Upper lobe of left lung (tissue), 6 donors: ENCODE results near the gene ETFB. TPM values are rescaled to one million over a fixed set of nuclear protein-coding genes. Genes with fewer than 3 reads are reported as not detected.
A peak's percentile ranks its signal among the peaks of the same experiment; 100 is the strongest.

ENCODE experiments used
- ATAC-seq, 2 donors: fragments of 200-7000 bp; cut with Tn5 transposase; one replicate each; pipeline ENCODE4 v1.9.1; 2022; ENCODE audit warnings: mild to moderate bottlenecking in 2 of 2, moderate library complexity in 2 of 2; ENCODE audit not compliant: low FRiP score in 2 of 2
- DNase-seq, 2 donors: peaks; one replicate each; pipeline ENCODE4 v3.0.0-alpha.2; 2019 to 2020
- H3K27ac ChIP-seq, 4 donors: fragments of 200-600 bp; sonication (generic); one replicate each; pipeline ENCODE4 v1.5.1; 2016 to 2019
- H3K27me3 ChIP-seq, 4 donors: fragments of 200-600 bp; sonication (generic); one replicate each; pipeline ENCODE4 v1.5.1; 2017 to 2019
- H3K36me3 ChIP-seq, 4 donors: fragments of 200-600 bp; sonication (generic); one replicate each; pipeline ENCODE4 v1.5.1; 2016 to 2019
- H3K4me1 ChIP-seq, 4 donors: fragments of 200-600 bp; sonication (generic); one replicate each; pipeline ENCODE4 v1.5.1; 2018 to 2019
- H3K4me3 ChIP-seq, 4 donors: fragments of 200-600 bp; sonication (generic); one replicate each; pipeline ENCODE4 v1.5.1; 2017 to 2019; ENCODE audit warnings: mild to moderate bottlenecking in 2 of 4, moderate library complexity in 1 of 4
- H3K9me3 ChIP-seq, 4 donors: fragments of 200-600 bp; sonication (generic); one replicate each; pipeline ENCODE4 v1.5.1; 2018 to 2019
- EP300 ChIP-seq, 4 donors: sonication (generic); formaldehyde crosslinking; IDR thresholded peaks; one replicate each; pipeline ENCODE4 v1.5.1; 2017; ENCODE audit warnings: antibody characterized with exemption in 4 of 4, control low read depth in 2 of 4
- POLR2A ChIP-seq, 4 donors: fragments of 450-650 bp; IDR thresholded peaks; one replicate each; pipeline ENCODE4 v1.5.1; 2016 to 2017; ENCODE audit warnings: antibody characterized with exemption in 4 of 4, mild to moderate bottlenecking in 2 of 4
- POLR2AphosphoS5 ChIP-seq, 2 donors: sonication (generic); formaldehyde crosslinking; IDR thresholded peaks; one replicate each; pipeline ENCODE4 v1.5.1; 2017; ENCODE audit warnings: antibody characterized with exemption in 2 of 2
- WGBS, 2 donors: methylation state at CpG; one replicate each; pipeline ENCODE4 v1.1.5; 2017 to 2018; 5-methylcytosine and 5-hydroxymethylcytosine counted together
- total RNA-seq, 6 donors: library from RNA; depleted of rRNA in 4 of 6; stranded (reverse); fragments of >200 nt in 4 of 6; gene quantifications; one replicate each; pipeline versions ENCODE4 v1.1.0 to v1.2.1, GENCODE V29; 2016 to 2021
- TF ChIP-seq, protein P1 (sequence below), 6 experiments: fragments of 450-650 bp in 4 of 6; fragments of 200-600 bp in 2 of 6; sonication (generic) in 2 of 6; IDR thresholded peaks; one replicate each; pipeline ENCODE4 v1.5.1; 2016 to 2019; ENCODE audit warnings: antibody characterized with exemption in 6 of 6
- donor health status: DM: no; HTN: no; CAD: no; lungs with moderate emphysema.
- donor health status: DM: no; HTN: yes; CAD: no; lungs with severe emphysema.

Gene ETFB
- total RNA-seq, 6 donors from 2014 or later, result 59.7 to 102 (median 86.6) TPM

DNA sequence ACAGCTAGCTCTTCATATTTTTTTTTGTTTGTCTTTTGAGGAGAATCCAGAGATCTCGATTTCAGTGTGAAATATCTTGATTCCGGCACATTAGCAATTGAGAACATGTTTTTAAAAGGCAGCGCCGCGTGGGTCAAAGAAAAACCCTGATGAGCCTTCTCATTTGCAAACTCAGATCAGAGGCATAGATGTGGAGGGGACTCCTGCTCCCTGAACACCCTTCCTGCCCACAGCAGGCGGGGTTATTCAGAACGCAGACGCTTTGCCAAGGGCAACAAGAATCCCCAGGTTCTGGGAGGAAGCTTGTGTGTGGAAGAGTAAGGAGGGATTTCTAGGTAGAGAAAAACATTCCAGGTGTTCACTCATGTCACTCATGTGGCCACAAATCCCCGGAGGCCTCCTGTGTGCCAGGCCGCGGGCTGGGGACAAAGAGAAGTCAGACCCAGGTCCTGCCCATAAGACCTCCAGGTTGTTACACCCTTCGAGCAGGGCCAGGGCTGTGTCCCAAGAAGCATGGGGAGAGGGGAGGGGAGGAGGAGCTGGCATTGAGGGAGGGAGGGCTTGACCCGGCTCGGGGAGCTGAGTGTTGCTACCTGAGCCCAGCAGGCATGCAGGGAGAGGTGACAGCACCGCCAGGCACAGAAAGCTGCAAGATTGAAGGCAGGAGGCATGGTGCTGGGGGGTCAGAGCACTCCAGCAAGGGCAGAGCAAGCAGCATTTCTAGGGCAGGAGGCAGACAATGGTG, 70.6 kb downstream of the ETFB start:
- no peak overlapping the region for H3K4me3 ChIP-seq

More for the DNA sequence above, 70.6 kb downstream of the ETFB start:
- Histone ChIP-seq H3K9me3 (no peaks in the 10 kb centered on the region), H3K36me3 (no peaks in the 10 kb centered on the region), H3K27ac (no peak overlapping the region), H3K27me3 (no peaks in the 10 kb centered on the region), H3K4me1 (no peaks in the 10 kb centered on the region)
- WGBS, 2 donors, result 46 to 49% methylated on average over 14 to 15 of the region's 15 CpGs
- ATAC-seq (no peak), DNase-seq (peak in 1 of 2 donors; percentile 27)
- TF ChIP-seq POLR2AphosphoS5 (IDR thresholded peaks at IDR 0.05), result no peak
- TF ChIP-seq, protein P1, sequence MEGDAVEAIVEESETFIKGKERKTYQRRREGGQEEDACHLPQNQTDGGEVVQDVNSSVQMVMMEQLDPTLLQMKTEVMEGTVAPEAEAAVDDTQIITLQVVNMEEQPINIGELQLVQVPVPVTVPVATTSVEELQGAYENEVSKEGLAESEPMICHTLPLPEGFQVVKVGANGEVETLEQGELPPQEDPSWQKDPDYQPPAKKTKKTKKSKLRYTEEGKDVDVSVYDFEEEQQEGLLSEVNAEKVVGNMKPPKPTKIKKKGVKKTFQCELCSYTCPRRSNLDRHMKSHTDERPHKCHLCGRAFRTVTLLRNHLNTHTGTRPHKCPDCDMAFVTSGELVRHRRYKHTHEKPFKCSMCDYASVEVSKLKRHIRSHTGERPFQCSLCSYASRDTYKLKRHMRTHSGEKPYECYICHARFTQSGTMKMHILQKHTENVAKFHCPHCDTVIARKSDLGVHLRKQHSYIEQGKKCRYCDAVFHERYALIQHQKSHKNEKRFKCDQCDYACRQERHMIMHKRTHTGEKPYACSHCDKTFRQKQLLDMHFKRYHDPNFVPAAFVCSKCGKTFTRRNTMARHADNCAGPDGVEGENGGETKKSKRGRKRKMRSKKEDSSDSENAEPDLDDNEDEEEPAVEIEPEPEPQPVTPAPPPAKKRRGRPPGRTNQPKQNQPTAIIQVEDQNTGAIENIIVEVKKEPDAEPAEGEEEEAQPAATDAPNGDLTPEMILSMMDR (IDR thresholded peaks at IDR 0.05), result no peak
- no peak for TF ChIP-seq POLR2A (IDR thresholded peaks at IDR 0.05)
- TF ChIP-seq EP300 (IDR thresholded peaks at IDR 0.05), result no peak

Other genes with a start within 250 kb of the ETFB start
- gene SIGLEC9, start 241.5 kb downstream of the ETFB start, total RNA-seq, result 10 to 100 TPM in 5 of 6 donors, 1 to 10 TPM in 1; 6.8 to 47.1 (median 24.6) TPM
- 10 to 100 TPM in 1 of 6 donors, 1 to 10 TPM in 5; 3.4 to 10.9 (median 8.1) TPM for gene SIGLEC7, start 224.1 kb downstream of the ETFB start, total RNA-seq
- 10 to 100 TPM in 5 of 6 donors, 1 to 10 TPM in 1; 8.4 to 32.2 (median 21.6) TPM for gene CD33, start 141.3 kb downstream of the ETFB start, total RNA-seq
- gene SIGLECL1, start 115.3 kb downstream of the ETFB start, total RNA-seq, result not detected
- gene IGLON5, start 54.7 kb downstream of the ETFB start, total RNA-seq, result under 1 TPM in 2 of 6 donors, not detected in 4; 0.09 to 0.10 TPM
- gene VSIG10L, start 24.2 kb downstream of the ETFB start, total RNA-seq, result 10 to 100 TPM in 1 of 6 donors, 1 to 10 TPM in 4, under 1 TPM in 1; 0.76 to 13.6 (median 2.8) TPM
- 1 to 10 TPM in 2 of 6 donors, under 1 TPM in 1, not detected in 3; 0.89 to 3.0 (median 1.7) TPM for gene CLDND2, start 2.6 kb upstream of the ETFB start, total RNA-seq
- 10 to 100 TPM in 2 of 6 donors, 1 to 10 TPM in 4; 3.4 to 25.8 (median 9.7) TPM for gene NKG7, start 6.3 kb upstream of the ETFB start, total RNA-seq
- gene LIM2, start 21.6 kb upstream of the ETFB start, total RNA-seq, result under 1 TPM in 1 of 6 donors, not detected in 5; 0.29 TPM
- gene C19orf84, start 24.2 kb upstream of the ETFB start, total RNA-seq, result 1 to 10 TPM in 1 of 6 donors, under 1 TPM in 2, not detected in 3; 0.34 to 2.0 (median 0.40) TPM
- 10 to 100 TPM; 13.2 to 76.5 (median 16.9) TPM for gene SIGLEC10, start 51.3 kb upstream of the ETFB start, total RNA-seq
- 1 to 10 TPM in 3 of 6 donors, under 1 TPM in 3; 0.78 to 4.2 (median 1.8) TPM for gene SIGLEC8, start 92.1 kb upstream of the ETFB start, total RNA-seq
- gene CEACAM18, start 112.2 kb upstream of the ETFB start, total RNA-seq, result not detected
- 1 to 10 TPM in 4 of 6 donors, under 1 TPM in 1, not detected in 1; 0.30 to 4.5 (median 3.3) TPM for gene SIGLEC12, start 135.4 kb upstream of the ETFB start, total RNA-seq
- gene SIGLEC6, start 165.3 kb upstream of the ETFB start, total RNA-seq, result 1 to 10 TPM in 3 of 6 donors, not detected in 3; 7.2 to 7.9 (median 7.8) TPM
- 10 to 100 TPM in 4 of 6 donors, 1 to 10 TPM in 2; 5.3 to 23.3 (median 12.0) TPM for gene ZNF175, start 204.9 kb upstream of the ETFB start, total RNA-seq